GM23248 (cell line): Measurements from ENCODE around the gene CACNG1. TPM values are rescaled to one million over a fixed set of nuclear protein-coding genes. Genes with fewer than 3 reads are reported as not detected.

Experiments
- DNase-seq: peaks from one replicate; pipeline ENCODE4 v3.0.0-alpha.2; 2015
- H2AFZ ChIP-seq: fragments of 200-600 bp; sonication (generic); 2 replicates; pipeline ENCODE4 v1.6.1; 2016; ENCODE audit warnings: antibody characterized with exemption
- H3F3A ChIP-seq: fragments of 200-600 bp; sonication (generic); 2 replicates; pipeline ENCODE4 v1.6.1; 2016; ENCODE audit warnings: mild to moderate bottlenecking, antibody characterized with exemption, mixed run types; ENCODE audit not compliant: insufficient read depth
- H3K27ac ChIP-seq: fragments of 200-600 bp; sonication (generic); 2 replicates; pipeline ENCODE4 v1.5.1; 2016; ENCODE audit warnings: mild to moderate bottlenecking
- H3K27me3 ChIP-seq: fragments of 200-600 bp; sonication (generic); replicated peaks from 2 replicates; pipeline ENCODE4 v1.6.1; 2016; ENCODE audit warnings: mild to moderate bottlenecking; ENCODE audit not compliant: insufficient read depth
- H3K36me3 ChIP-seq: fragments of 200-600 bp; sonication (generic); 2 replicates; pipeline ENCODE4 v1.6.1; 2016; ENCODE audit warnings: low read depth, mild to moderate bottlenecking
- H3K4me1 ChIP-seq: fragments of 200-600 bp; sonication (generic); 2 replicates; pipeline ENCODE4 v1.6.1; 2016; ENCODE audit warnings: mild to moderate bottlenecking; ENCODE audit not compliant: insufficient read depth
- H3K4me2 ChIP-seq: fragments of 200-600 bp; sonication (generic); one replicate; pipeline ENCODE4 v1.6.1; 2016; ENCODE audit warnings: mild to moderate bottlenecking; ENCODE audit not compliant: unreplicated experiment
- H3K4me3 ChIP-seq: fragments of 200-600 bp; sonication (generic); 2 replicates; pipeline ENCODE4 v1.5.1; 2016; ENCODE audit warnings: mild to moderate bottlenecking
- H3K79me2 ChIP-seq: fragments of 200-600 bp; sonication (generic); 2 replicates; pipeline ENCODE4 v1.6.1; 2016; ENCODE audit warnings: mild to moderate bottlenecking; ENCODE audit not compliant: insufficient read depth
- H3K9ac ChIP-seq: fragments of 200-600 bp; sonication (generic); 2 replicates; pipeline ENCODE4 v1.6.1; 2016; ENCODE audit warnings: mild to moderate bottlenecking
- H3K9me2 ChIP-seq: fragments of 200-600 bp; sonication (generic); 2 replicates; pipeline ENCODE4 v1.6.1; 2016; ENCODE audit warnings: mixed run types, mild to moderate bottlenecking, moderate library complexity; ENCODE audit not compliant: insufficient read depth
- H3K9me3 ChIP-seq: fragments of 200-600 bp; sonication (generic); one replicate; pipeline ENCODE4 v1.6.1; 2017; ENCODE audit warnings: low read depth
- H4K20me1 ChIP-seq: fragments of 200-600 bp; sonication (generic); 2 replicates; pipeline ENCODE4 v1.6.0; 2016; ENCODE audit not compliant: insufficient read depth
- EZH2 ChIP-seq: fragments of 200-600 bp; sonication (generic); IDR thresholded peaks from 2 replicates; pipeline ENCODE4 v1.6.1; 2018; ENCODE audit warnings: antibody characterized with exemption, mild to moderate bottlenecking; ENCODE audit not compliant: insufficient read depth, poor library complexity, severe bottlenecking
- EZH2phosphoT487 ChIP-seq: fragments of 200-600 bp; sonication (generic); IDR thresholded peaks from 2 replicates; pipeline ENCODE4 v1.6.1; 2018; ENCODE audit warnings: antibody characterized with exemption, moderate library complexity, mild to moderate bottlenecking, low read depth; ENCODE audit not compliant: insufficient read depth
- WGBS, 2 experiments: methylation state at CpG; one replicate each; pipeline ENCODE4 v1.1.6; 2015 to 2017; ENCODE audit warnings: low lambda C conversion rate in 2 of 2, low coverage in 1 of 2; ENCODE audit errors: missing lambda C conversion rate in 2 of 2; 5-methylcytosine and 5-hydroxymethylcytosine counted together
- in situ Hi-C: fragments of 300-500 bp; cut with MboI; formaldehyde crosslinking; loops from 2 replicates; pipeline ENCODE4 v1.15.0; 2020
- polyA plus RNA-seq: library from polyadenylated mRNA; unstranded; fragments of >200 nt; fragmentation: Nextera tagmentation; extraction: Ambion mirVana; gene quantifications from 2 replicates; pipeline ENCODE4 v1.2.1, GENCODE V29; 2016
- total RNA-seq: library from RNA; depleted of rRNA; stranded (reverse); fragments of >200 nt; shearing (Covaris generic); gene quantifications from 2 replicates; pipeline ENCODE4 v1.2.3, GENCODE V29; 2014

Gene CACNG1
- total and polyA plus RNA-seq, 2 experiments from 2014 or later, result not detected

DNA sequence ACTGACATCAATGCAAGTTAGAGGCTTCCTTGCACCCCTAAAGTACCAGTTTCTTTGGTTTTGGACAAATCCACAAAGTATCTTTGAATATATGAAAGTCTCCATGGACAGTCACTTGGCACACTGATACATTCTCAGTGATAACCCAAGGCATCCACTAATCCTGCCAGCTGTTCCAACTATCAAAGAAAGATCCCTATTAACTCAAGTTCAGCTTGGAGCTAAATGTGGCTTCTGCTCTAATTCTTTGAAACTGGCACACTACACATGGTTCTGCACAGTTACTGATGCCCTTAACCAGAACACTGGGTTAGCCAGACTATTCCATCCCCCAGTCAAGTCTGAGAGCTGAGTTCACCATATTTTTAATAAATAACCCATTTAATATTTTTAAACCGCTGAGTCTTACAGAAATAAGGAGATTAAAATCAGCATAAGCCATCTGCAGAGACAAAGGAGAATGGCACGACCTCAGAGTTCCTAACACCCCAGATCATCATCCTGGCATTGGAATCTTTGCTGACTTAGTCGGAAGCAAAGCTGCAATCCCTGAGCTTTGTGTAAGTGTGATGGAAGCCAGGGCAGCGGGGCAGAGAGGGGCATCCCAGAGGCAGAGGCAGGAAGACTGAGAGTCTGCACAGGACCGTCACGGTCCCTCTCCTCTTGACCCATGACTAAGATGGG, 6.3 kb downstream of the CACNG1 start:
- Histone ChIP-seq H3K9me2 (no peaks in the 10 kb centered on the region), H3K4me3 (no peak overlapping the region), H3K9ac (no peak overlapping the region), H3K27ac (no peak overlapping the region), H3K27me3 (peaks cover 3% of the 10 kb centered on the region; the same call in 1 of the 2 replicates), H3K4me1 (no peaks in the 10 kb centered on the region), H3K36me3 (no peaks in the 10 kb centered on the region), H3K4me2 (no peak overlapping the region), H3F3A (no peaks in the 10 kb centered on the region), H2AFZ (no peak overlapping the region), H3K9me3 (peaks cover 5% of the 10 kb centered on the region), H4K20me1 (no peaks in the 10 kb centered on the region), H3K79me2 (no peaks in the 10 kb centered on the region)
- DNase-seq, result no peak
- in situ Hi-C loops, result no loop called here
- TF ChIP-seq EZH2, result no peak
- TF ChIP-seq EZH2phosphoT487, result no peak
- WGBS, 2 experiments, result 54 to 68% methylated on average over 6 of the region's 6 CpGs

DNA sequence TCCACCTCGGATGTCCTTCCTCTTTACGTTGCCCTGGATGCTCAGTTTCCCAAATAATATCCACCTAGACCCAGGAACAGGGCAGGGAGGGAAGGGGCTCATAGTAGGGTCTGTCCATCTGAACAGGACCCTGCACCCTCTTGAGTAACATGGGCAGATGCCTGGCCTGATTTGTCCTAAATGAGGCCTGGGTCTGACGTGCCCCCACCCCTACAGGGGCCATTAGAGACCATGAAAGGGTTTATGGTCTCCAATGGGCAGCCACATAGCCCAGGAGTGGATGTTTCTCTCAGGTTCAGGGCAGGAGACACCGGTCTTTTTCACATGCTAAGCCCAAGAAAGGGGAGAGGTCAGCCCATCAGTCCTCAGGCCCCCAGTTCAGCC, 6.8 kb downstream of the CACNG1 start:
- Histone ChIP-seq H3K4me3 (no peak overlapping the region), H3K27me3 (peaks cover 3% of the 10 kb centered on the region; the same call in 1 of the 2 replicates), H3K9ac (no peak overlapping the region), H3K9me2 (no peaks in the 10 kb centered on the region), H4K20me1 (no peaks in the 10 kb centered on the region), H3K79me2 (no peaks in the 10 kb centered on the region), H3K4me2 (no peak overlapping the region), H3K27ac (no peak overlapping the region), H3F3A (no peaks in the 10 kb centered on the region), H2AFZ (no peak overlapping the region), H3K4me1 (no peaks in the 10 kb centered on the region), H3K9me3 (peaks cover 5% of the 10 kb centered on the region), H3K36me3 (no peaks in the 10 kb centered on the region)
- DNase-seq, result no peak
- in situ Hi-C loops, result no loop called here
- WGBS, 2 experiments, result 8 to 20% methylated on average over 4 of the region's 4 CpGs
- TF ChIP-seq EZH2 (no peak), EZH2phosphoT487 (no peak)

DNA sequence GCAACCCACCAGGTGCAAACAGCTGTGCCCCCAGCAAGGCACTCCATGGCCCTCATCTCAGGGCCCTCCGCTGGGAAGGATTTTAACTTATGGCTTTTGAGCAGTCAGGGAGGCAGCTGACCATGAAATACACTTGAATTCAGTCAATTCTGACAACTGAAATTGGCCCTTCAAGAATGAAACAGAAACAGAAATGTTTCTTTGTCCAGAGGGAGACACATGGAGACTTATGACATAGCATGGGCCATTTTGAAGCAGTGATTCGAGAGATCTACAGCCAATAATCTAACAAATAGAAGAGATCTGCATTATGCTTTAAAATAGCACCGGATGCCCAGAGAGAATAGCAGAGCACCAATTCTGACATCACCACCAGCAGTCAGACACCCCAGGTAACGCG, 7.5 kb downstream of the CACNG1 start:
- Histone ChIP-seq H3K27ac (no peak overlapping the region), H3K27me3 (peaks cover 3% of the 10 kb centered on the region; the same call in 1 of the 2 replicates), H3K9me2 (no peaks in the 10 kb centered on the region), H3K9me3 (peaks cover 5% of the 10 kb centered on the region), H3K4me2 (no peak overlapping the region), H3K36me3 (no peaks in the 10 kb centered on the region), H3K4me3 (no peak overlapping the region), H3K9ac (no peak overlapping the region), H3K79me2 (no peaks in the 10 kb centered on the region), H2AFZ (no peak overlapping the region), H3K4me1 (no peaks in the 10 kb centered on the region), H4K20me1 (no peaks in the 10 kb centered on the region), H3F3A (no peaks in the 10 kb centered on the region)
- TF ChIP-seq EZH2phosphoT487, result no peak
- WGBS, 2 experiments, result 59 to 66% methylated on average over 5 of the region's 5 CpGs
- in situ Hi-C loops, result no loop called here
- DNase-seq, result no peak

DNA sequence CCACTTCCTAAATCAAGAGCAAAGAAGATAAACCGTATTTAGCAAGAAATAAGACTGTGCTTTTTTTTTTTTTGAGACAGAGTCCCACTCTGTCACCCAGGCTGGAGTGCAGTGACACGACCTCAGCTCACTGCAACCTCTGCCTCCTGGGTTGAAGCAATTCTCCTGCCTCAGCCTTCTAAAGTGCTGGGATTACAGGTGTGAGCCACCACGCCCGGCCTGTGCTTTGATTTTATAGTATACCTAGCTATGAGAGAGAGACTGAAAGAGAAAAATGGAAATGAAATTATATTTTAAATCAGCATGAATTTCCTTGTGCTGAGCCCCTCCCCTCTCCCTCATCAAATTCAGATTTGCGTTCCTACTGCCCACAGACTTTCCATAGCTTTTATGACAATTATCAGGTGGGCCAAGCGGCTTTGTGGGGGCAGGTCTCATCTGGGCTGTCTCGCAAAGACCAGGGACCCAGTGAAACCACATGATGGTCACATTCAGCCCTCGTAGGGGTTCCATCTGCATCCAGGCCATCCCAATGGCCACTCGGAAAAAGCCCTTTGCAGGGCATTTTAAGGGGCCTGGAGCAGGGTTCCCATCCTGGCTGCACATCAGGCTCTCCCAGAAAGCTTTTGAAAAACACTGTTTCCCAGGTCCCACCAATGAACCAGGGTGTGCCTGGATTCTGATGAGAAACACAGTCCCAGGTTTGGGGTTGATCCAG, 8.5 kb downstream of the CACNG1 start:
- H3K9ac ChIP-seq, result no peak overlapping the region
- peaks cover 5% of the 10 kb centered on the region for H3K9me3 ChIP-seq
- TF ChIP-seq EZH2phosphoT487 (no peak), EZH2 (no peak)
- H3K27ac ChIP-seq, result no peak overlapping the region
- H3F3A ChIP-seq, result no peaks in the 10 kb centered on the region
- H3K9me2 ChIP-seq, result no peaks in the 10 kb centered on the region
- WGBS, 2 experiments, result 58 to 64% methylated on average over 9 of the region's 9 CpGs
- no peak overlapping the region for H2AFZ ChIP-seq
- peaks cover 3% of the 10 kb centered on the region; the same call in 1 of the 2 replicates for H3K27me3 ChIP-seq
- H3K79me2 ChIP-seq, result no peaks in the 10 kb centered on the region
- H3K4me3 ChIP-seq, result no peak overlapping the region
- no peaks in the 10 kb centered on the region for H3K4me1 ChIP-seq
- in situ Hi-C loops, result no loop called here
- DNase-seq, result no peak
- no peak overlapping the region for H3K4me2 ChIP-seq
- no peaks in the 10 kb centered on the region for H3K36me3 ChIP-seq
- H4K20me1 ChIP-seq, result no peaks in the 10 kb centered on the region
